Measurements from ENCODE around the gene HMCN2.

DNA sequence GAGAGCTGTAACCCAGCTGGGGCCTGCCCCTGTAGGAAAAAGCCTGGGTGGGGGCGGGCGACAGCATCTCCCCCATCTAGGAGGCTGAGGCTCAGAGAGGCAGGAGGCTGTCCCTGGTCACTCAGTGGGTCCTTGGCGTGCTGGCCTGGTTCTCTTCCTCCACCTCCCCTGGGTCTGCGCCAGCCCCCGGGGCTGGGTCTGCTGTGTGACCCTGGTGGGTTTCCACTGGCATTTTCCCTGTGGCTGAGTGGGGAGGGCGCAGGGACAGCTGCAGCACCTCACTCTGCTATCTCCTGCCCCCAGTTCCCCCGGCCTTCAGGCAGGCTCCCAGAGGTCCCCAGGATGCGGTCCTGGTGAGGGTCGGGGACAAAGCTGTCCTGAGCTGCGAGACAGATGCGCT lies 119.7 kb downstream of the HMCN2 start:
- TF ChIP-seq, protein P1, sequence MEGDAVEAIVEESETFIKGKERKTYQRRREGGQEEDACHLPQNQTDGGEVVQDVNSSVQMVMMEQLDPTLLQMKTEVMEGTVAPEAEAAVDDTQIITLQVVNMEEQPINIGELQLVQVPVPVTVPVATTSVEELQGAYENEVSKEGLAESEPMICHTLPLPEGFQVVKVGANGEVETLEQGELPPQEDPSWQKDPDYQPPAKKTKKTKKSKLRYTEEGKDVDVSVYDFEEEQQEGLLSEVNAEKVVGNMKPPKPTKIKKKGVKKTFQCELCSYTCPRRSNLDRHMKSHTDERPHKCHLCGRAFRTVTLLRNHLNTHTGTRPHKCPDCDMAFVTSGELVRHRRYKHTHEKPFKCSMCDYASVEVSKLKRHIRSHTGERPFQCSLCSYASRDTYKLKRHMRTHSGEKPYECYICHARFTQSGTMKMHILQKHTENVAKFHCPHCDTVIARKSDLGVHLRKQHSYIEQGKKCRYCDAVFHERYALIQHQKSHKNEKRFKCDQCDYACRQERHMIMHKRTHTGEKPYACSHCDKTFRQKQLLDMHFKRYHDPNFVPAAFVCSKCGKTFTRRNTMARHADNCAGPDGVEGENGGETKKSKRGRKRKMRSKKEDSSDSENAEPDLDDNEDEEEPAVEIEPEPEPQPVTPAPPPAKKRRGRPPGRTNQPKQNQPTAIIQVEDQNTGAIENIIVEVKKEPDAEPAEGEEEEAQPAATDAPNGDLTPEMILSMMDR (IDR thresholded peaks at IDR 0.05), result no peak
- no peak for TF ChIP-seq POLR2A (IDR thresholded peaks at IDR 0.05)

All from uterus (tissue), 2 donors.